OCI-LY7 (cell line): ENCODE measurements around the gene LILRB5. TPM values are rescaled to one million over a fixed set of nuclear protein-coding genes. Genes with fewer than 3 reads are reported as not detected.
"Not testable (repeated sequence)": the region's sequence is repeated elsewhere in the genome, so short reads cannot be mapped to it uniquely, and the experiment has no call there.

ENCODE experiments used
- BruUV-seq: library from RNA; stranded (reverse); fragments of 400-500 nt; replicated peaks from 2 replicates; lab custom pipeline; 2021; lab: Mats Ljungman, UMichigan
- CTCF ChIA-PET: fragments of 300-600 bp; sonication (Branson Sonifier 250); formaldehyde crosslinking; loops from one replicate; lab custom pipeline; 2022; ENCODE audit warnings: antibody characterized with exemption; ENCODE audit not compliant: unreplicated experiment; lab: Charles Lee
- POLR2A ChIA-PET: fragments of 300-600 bp; sonication (Branson Sonifier 250); formaldehyde crosslinking; loops from one replicate; lab custom pipeline; 2022; ENCODE audit warnings: antibody characterized with exemption; lab: Charles Lee
- DNase-seq: peaks from one replicate; pipeline ENCODE4 v3.0.0-alpha.2; 2015; ENCODE audit warnings: low spot score
- H2AFZ ChIP-seq: fragments of 200-600 bp; sonication (generic), shearing (Covaris generic); 2 replicates; pipeline ENCODE4 v1.6.1; 2014; ENCODE audit warnings: mild to moderate bottlenecking, antibody characterized with exemption, low read length, moderate library complexity
- H3K27ac ChIP-seq: fragments of 200-600 bp; sonication (generic); 2 replicates; pipeline ENCODE4 v1.5.1; 2014; ENCODE audit warnings: mixed run types, low read depth, mild to moderate bottlenecking, moderate library complexity, low read length, inconsistent platforms; ENCODE audit not compliant: poor library complexity, severe bottlenecking
- H3K36me3 ChIP-seq: fragments of 200-600 bp; sonication (generic); 2 replicates; pipeline ENCODE4 v1.6.1; 2014; ENCODE audit warnings: mild to moderate bottlenecking, antibody characterized with exemption, low read length, moderate library complexity, mixed read lengths; ENCODE audit not compliant: insufficient read depth
- H3K4me1 ChIP-seq: fragments of 200-600 bp; sonication (generic); 2 replicates; pipeline ENCODE4 v1.5.1; 2014; ENCODE audit warnings: mild to moderate bottlenecking, low read length; ENCODE audit not compliant: insufficient read depth, poor library complexity, severe bottlenecking
- H3K4me2 ChIP-seq: fragments of 200-600 bp; sonication (generic); 2 replicates; pipeline ENCODE4 v1.6.1; 2014; ENCODE audit warnings: mild to moderate bottlenecking, low read length
- H3K4me3 ChIP-seq: fragments of 200-600 bp; sonication (generic); 2 replicates; pipeline ENCODE4 v1.5.1; 2014; ENCODE audit warnings: mild to moderate bottlenecking, low read depth, low read length; ENCODE audit not compliant: poor library complexity, severe bottlenecking
- H3K79me2 ChIP-seq: fragments of 200-600 bp; sonication (generic); 2 replicates; pipeline ENCODE4 v1.6.1; 2016; ENCODE audit warnings: low read depth, mild to moderate bottlenecking, low read length, moderate library complexity, mixed read lengths; ENCODE audit not compliant: insufficient read depth
- H3K9me2 ChIP-seq: fragments of 200-600 bp; sonication (generic); 2 replicates; pipeline ENCODE4 v1.6.1; 2016; ENCODE audit warnings: mild to moderate bottlenecking, low read length, mixed read lengths; ENCODE audit not compliant: insufficient read depth
- H3K9me3 ChIP-seq: fragments of 200-600 bp; sonication (generic); 2 replicates; pipeline ENCODE4 v1.6.1; 2014; ENCODE audit warnings: mild to moderate bottlenecking, mixed run types, low read length, mixed read lengths
- H4K20me1 ChIP-seq: fragments of 200-600 bp; sonication (generic); 2 replicates; pipeline ENCODE4 v1.6.1; 2014; ENCODE audit warnings: mild to moderate bottlenecking, antibody characterized with exemption, low read length, moderate library complexity, mixed read lengths; ENCODE audit not compliant: insufficient read depth
- CTCF ChIP-seq: fragments of 200-600 bp; sonication (generic); conservative IDR thresholded peaks from 2 replicates; pipeline ENCODE4 v1.5.1; 2014; ENCODE audit warnings: mild to moderate bottlenecking, antibody characterized with exemption, low read length, moderate library complexity, mixed read lengths
- EZH2phosphoT487 ChIP-seq: fragments of 200-600 bp; sonication (generic); IDR thresholded peaks from 2 replicates; pipeline ENCODE4 v1.6.1; 2018; ENCODE audit warnings: low read depth, borderline replicate concordance, mild to moderate bottlenecking, mixed run types, antibody characterized with exemption, low read length, moderate library complexity, mixed read lengths
- intact Hi-C: fragments of 100-400 bp; cut with micrococcal nuclease; formaldehyde crosslinking; loops from one replicate; pipeline ENCODE4 v1.10.0; 2022; ENCODE audit not compliant: unreplicated experiment
- total RNA-seq, 2 experiments: library from RNA; depleted of rRNA in 1 of 2; stranded (reverse); fragments of >200 nt in 1 of 2; shearing (Covaris generic) in 1 of 2; gene quantifications; 2 replicates each; pipeline ENCODE4 v1.2.3, GENCODE V29; 2014 to 2022

LILRB5 gene
- total RNA-seq, 2 experiments from 2014 or later: not detected

GRCh38 chr19:54248016-54248601, 9.0 kb downstream of the LILRB5 start:
- TF ChIP-seq EZH2phosphoT487: no peak
- Histone ChIP-seq H3K9me2 (no peaks in the 10 kb centered on the region), H3K79me2 (no peaks in the 10 kb centered on the region), H3K36me3 (no peaks in the 10 kb centered on the region), H3K9me3 (no peaks in the 10 kb centered on the region), H3K4me1 (no peaks in the 10 kb centered on the region), H2AFZ (no peak overlapping the region), H3K27ac (no peak overlapping the region), H3K4me2 (no peak overlapping the region), H4K20me1 (no peaks in the 10 kb centered on the region), H3K4me3 (no peak overlapping the region)
- BruUV-seq: no TSS peak
- ChIA-PET POLR2A (no interaction called here), CTCF (no interaction called here)
- DNase-seq: no peak
- intact Hi-C loops: no loop called here

- Histone ChIP-seq H3K36me3 (no peaks in the 10 kb centered on the region), H3K4me2 (no peak overlapping the region), H3K79me2 (no peaks in the 10 kb centered on the region), H4K20me1 (no peaks in the 10 kb centered on the region), H3K27ac (no peak overlapping the region), H3K4me3 (no peak overlapping the region), H3K9me2 (no peaks in the 10 kb centered on the region), H2AFZ (no peak overlapping the region), H3K4me1 (no peaks in the 10 kb centered on the region), H3K9me3 (no peaks in the 10 kb centered on the region)
- intact Hi-C loops: no loop called here
- no TSS peak for BruUV-seq
- no peak for TF ChIP-seq EZH2phosphoT487
- TF ChIP-seq CTCF: no peak
- no peak for DNase-seq
- CTCF ChIA-PET: no interaction called here
- POLR2A ChIA-PET: no interaction called here
Observed at GRCh38 chr19:54247106-54247930, 9.8 kb downstream of the LILRB5 start.

GRCh38 chr19:54245936-54246335, 11.1 kb downstream of the LILRB5 start:
- Histone ChIP-seq H3K9me2 (no peaks in the 10 kb centered on the region), H3K4me2 (no peak overlapping the region), H3K4me1 (no peaks in the 10 kb centered on the region), H3K79me2 (no peaks in the 10 kb centered on the region), H3K4me3 (no peak overlapping the region), H3K36me3 (no peaks in the 10 kb centered on the region), H3K27ac (no peak overlapping the region), H4K20me1 (no peaks in the 10 kb centered on the region), H2AFZ (no peak overlapping the region), H3K9me3 (no peaks in the 10 kb centered on the region)
- POLR2A ChIA-PET: no interaction called here
- CTCF ChIA-PET: no interaction called here
- BruUV-seq: no TSS peak
- intact Hi-C loops: no loop called here
- TF ChIP-seq EZH2phosphoT487: no peak
- no peak for TF ChIP-seq CTCF
- no peak for DNase-seq

GRCh38 chr19:54243809-54244208, 13.3 kb downstream of the LILRB5 start:
- DNase-seq, POLR2A ChIA-PET, H3K36me3 ChIP-seq, H3K4me1 ChIP-seq, CTCF ChIA-PET, H3K9me2 ChIP-seq, H3K79me2 ChIP-seq, H4K20me1 ChIP-seq, H3K9me3 ChIP-seq, intact Hi-C loops, H3K27ac ChIP-seq, H3K4me3 ChIP-seq, H2AFZ ChIP-seq, BruUV-seq, H3K4me2 ChIP-seq: not testable (repeated sequence)

GRCh38 chr19:54242646-54243045, 14.4 kb downstream of the LILRB5 start, which contains the start of gene LILRA6:
TSS of gene LILRA6 (minus strand) at chr19:54242790.
- H4K20me1 ChIP-seq, BruUV-seq, intact Hi-C loops, H3K4me2 ChIP-seq, H3K4me3 ChIP-seq, CTCF ChIA-PET, H3K9me2 ChIP-seq, DNase-seq, H3K36me3 ChIP-seq, H3K9me3 ChIP-seq, H3K79me2 ChIP-seq, POLR2A ChIA-PET, H3K4me1 ChIP-seq, H2AFZ ChIP-seq, H3K27ac ChIP-seq: not testable (repeated sequence)
